Stimulated activated CD8-positive, alpha-beta memory T cell treated with anti-CD3 and anti-CD28 coated beads, Interleukin-7, amount 100 ng/mL, for 48 hours (primary cell): ENCODE data around the gene PELI3.
"Not testable (repeated sequence)": the region's sequence is repeated elsewhere in the genome, so short reads cannot be mapped to it uniquely, and the experiment has no call there.

Experiments
- DNase-seq, 2 donors: peaks; one replicate each; pipeline ENCODE4 v3.0.0-alpha.2; 2020; ENCODE audit warnings: low read depth in 1 of 2; ENCODE audit errors: extremely low read depth in 1 of 2

Gene PELI3

GRCh38 chr11:66443602-66444001, 23.1 kb upstream of the PELI3 start:
- DNase-seq, result no peak

GRCh38 chr11:66447012-66447411, 19.7 kb upstream of the PELI3 start:
- DNase-seq, result no peak

GRCh38 chr11:66448523-66448922, 18.2 kb upstream of the PELI3 start:
- DNase-seq, result no peak

GRCh38 chr11:66450560-66450959, 16.1 kb upstream of the PELI3 start:
- DNase-seq, result no peak

GRCh38 chr11:66451663-66452062, 15.0 kb upstream of the PELI3 start:
- no peak for DNase-seq

- DNase-seq, result no peak
These were observed 12.5 kb upstream of the PELI3 start for GRCh38 chr11:66454247-66454646.

- DNase-seq, result no peak
These were observed 11.9 kb upstream of the PELI3 start for GRCh38 chr11:66454828-66455227.

GRCh38 chr11:66457826-66458225, 8.9 kb upstream of the PELI3 start:
- DNase-seq, result no peak

- DNase-seq, result peak in 1 of 2 donors; percentile 22
These were observed 7.4 kb upstream of the PELI3 start for GRCh38 chr11:66459138-66459778.

- no peak for DNase-seq
These were observed 4.7 kb upstream of the PELI3 start for GRCh38 chr11:66462010-66462409.

GRCh38 chr11:66462911-66463310, 3.8 kb upstream of the PELI3 start:
- no peak for DNase-seq

- not testable (repeated sequence) for DNase-seq
These were observed 2.6 kb upstream of the PELI3 start for GRCh38 chr11:66464116-66464515.

GRCh38 chr11:66464916-66465315, 1.8 kb upstream of the PELI3 start:
- DNase-seq, result no peak

- DNase-seq, result no peak
These were observed 1.1 kb upstream of the PELI3 start for GRCh38 chr11:66465373-66466224.

- DNase-seq, result no peak
These were observed 442 bp downstream of the PELI3 start for GRCh38 chr11:66467034-66467659.

- no peak for DNase-seq
These were observed 1.1 kb downstream of the PELI3 start for GRCh38 chr11:66467756-66468155.

- no peak for DNase-seq
These were observed 2.0 kb downstream of the PELI3 start for GRCh38 chr11:66468691-66469090.

- no peak for DNase-seq
These were observed 2.7 kb downstream of the PELI3 start for GRCh38 chr11:66469441-66469840.

- DNase-seq, result no peak
These were observed 3.3 kb downstream of the PELI3 start for GRCh38 chr11:66470015-66470414.

GRCh38 chr11:66471142-66471541, 4.4 kb downstream of the PELI3 start:
- no peak for DNase-seq

- DNase-seq, result no peak
These were observed 5.3 kb downstream of the PELI3 start for GRCh38 chr11:66472054-66472453.

GRCh38 chr11:66473167-66473566, 6.5 kb downstream of the PELI3 start:
- DNase-seq, result no peak
